Keratinocyte (primary cell): ENCODE results near the gene KRTAP1-5. TPM values are rescaled to one million over a fixed set of nuclear protein-coding genes. Genes with fewer than 3 reads are reported as not detected.
A peak's percentile ranks its signal among the peaks of the same experiment; 100 is the strongest.

Experiments used
- DNase-seq: peaks from one replicate; pipeline ENCODE4 v3.0.0-alpha.2; 2011; ENCODE audit warnings: low read depth, missing footprints, low spot score
- FAIRE-seq: peaks from 2 replicates; lab custom pipeline; 2011; peaks lifted over from hg19 to GRCh38; lab: Jason Lieb, UNC
- H2AFZ ChIP-seq: 2 replicates; pipeline ENCODE4 v1.6.0; 2012; ENCODE audit warnings: low read length, control low read depth, inconsistent platforms; ENCODE audit not compliant: control insufficient read depth
- H3K27ac ChIP-seq: 2 replicates; pipeline ENCODE4 v1.5.1; 2011; ENCODE audit warnings: low read length; ENCODE audit not compliant: control insufficient read depth, insufficient read depth
- H3K27me3 ChIP-seq: 3 replicates; pipeline ENCODE4 v1.6.0; 2011; ENCODE audit warnings: low read length; ENCODE audit not compliant: control insufficient read depth, insufficient read depth; ENCODE audit errors: extremely low read depth
- H3K36me3 ChIP-seq, 2 experiments: 2 replicates in 1 of 2; 3 replicates in 1 of 2; pipeline ENCODE4 v1.5.1; 2011; ENCODE audit warnings: low read length in 2 of 2, mild to moderate bottlenecking in 1 of 2; ENCODE audit not compliant: control insufficient read depth in 2 of 2, insufficient read depth in 2 of 2; ENCODE audit errors: extremely low read depth in 1 of 2
- H3K4me1 ChIP-seq: 3 replicates; pipeline ENCODE4 v1.5.1; 2011; ENCODE audit warnings: low read length; ENCODE audit not compliant: control insufficient read depth, insufficient read depth; ENCODE audit errors: extremely low read depth
- H3K4me2 ChIP-seq: 3 replicates; pipeline ENCODE4 v1.6.0; 2011; ENCODE audit warnings: low read depth, low read length; ENCODE audit not compliant: control insufficient read depth, insufficient read depth; ENCODE audit errors: extremely low read depth
- H3K4me3 ChIP-seq, 3 experiments: fragments of 200-600 bp in 1 of 3; sonication (generic) in 1 of 3; 2 replicates in 2 of 3; 3 replicates in 1 of 3; pipeline ENCODE4 v1.5.1; 2011 to 2016; ENCODE audit warnings: low read length in 3 of 3, mild to moderate bottlenecking in 3 of 3, control low read depth in 2 of 3, inconsistent platforms in 1 of 3, low read depth in 1 of 3, mixed read lengths in 1 of 3, mixed run types in 1 of 3, moderate library complexity in 1 of 3; ENCODE audit not compliant: control insufficient read depth in 2 of 3, insufficient read depth in 2 of 3; ENCODE audit errors: extremely low read depth in 1 of 3
- H3K79me2 ChIP-seq: 2 replicates; pipeline ENCODE4 v1.6.0; 2012; ENCODE audit warnings: low read length; ENCODE audit not compliant: control insufficient read depth, insufficient read depth
- H3K9ac ChIP-seq: 3 replicates; pipeline ENCODE4 v1.6.0; 2011; ENCODE audit warnings: low read length; ENCODE audit not compliant: control insufficient read depth, insufficient read depth; ENCODE audit errors: extremely low read depth
- H3K9me1 ChIP-seq: 3 replicates; pipeline ENCODE4 v1.6.0; 2011; ENCODE audit warnings: low read length; ENCODE audit not compliant: control insufficient read depth, insufficient read depth; ENCODE audit errors: extremely low read depth
- H3K9me3 ChIP-seq: 2 replicates; pipeline ENCODE4 v1.5.1; 2012; ENCODE audit warnings: low read depth, low read length; ENCODE audit not compliant: control insufficient read depth
- H4K20me1 ChIP-seq: 3 replicates; pipeline ENCODE4 v1.6.0; 2011; ENCODE audit warnings: low read length; ENCODE audit not compliant: control insufficient read depth, insufficient read depth; ENCODE audit errors: extremely low read depth
- CTCF ChIP-seq, 3 experiments: IDR thresholded peaks in 1 of 3; conservative IDR thresholded peaks in 1 of 3; optimal IDR thresholded peaks in 1 of 3; 2 replicates in 2 of 3; 3 replicates in 1 of 3; pipeline versions ENCODE3 to v1.5.1; 2011; ENCODE audit warnings: low read length in 3 of 3, mild to moderate bottlenecking in 3 of 3, moderate library complexity in 2 of 3, control low read depth in 1 of 3, inconsistent platforms in 1 of 3; ENCODE audit not compliant: insufficient read depth in 2 of 3; ENCODE audit errors: extremely low read depth in 1 of 3
- EZH2 ChIP-seq: IDR thresholded peaks from one replicate; pipeline ENCODE4 v1.6.1; 2012; ENCODE audit warnings: inconsistent platforms, mild to moderate bottlenecking, low read length, moderate library complexity
- dilution Hi-C: fragments of 300-500 bp; cut with MboI; formaldehyde crosslinking; loops from one replicate; pipeline ENCODE4 v1.7.0; 2020; ENCODE audit warnings: low sequenced_read_pairs; ENCODE audit not compliant: extremely low pct_ligation_motif_present
- polyA plus RNA-seq, 5 experiments: library from polyadenylated mRNA; depleted of rRNA in 3 of 5; stranded (reverse) in 3 of 5; stranded (forward) in 1 of 5; unstranded in 1 of 5; fragments of >200 nt; gene quantifications; 1 replicate in 1 of 5; 2 replicates in 3 of 5; 3 replicates in 1 of 5; pipeline versions ENCODE4 v1.2.1 to v1.2.3, GENCODE V29; 2011 to 2012; ENCODE audit warnings: missing spikeins in 2 of 5, low read depth in 1 of 5, low replicate concordance in 1 of 5
- small RNA-seq, 3 experiments: library from RNA; depleted of rRNA; stranded (forward); fragments of <200 nt; gene quantifications; one replicate each; pipeline ENCODE3, GENCODE V24; 2012; ENCODE audit warnings: low read depth in 3 of 3, low replicate concordance in 1 of 3; ENCODE audit not compliant: insufficient read length in 3 of 3

The KRTAP1-5 gene
- polyA plus RNA-seq, 1 donor (not counting 4 experiments of a cell fraction or from before 2014, with no cell fraction given), result 0.08 TPM

GRCh38 chr17:40980117-40980516 lies 46.9 kb downstream of the KRTAP1-5 start:
- no peak overlapping the region for H3K4me3 ChIP-seq
- FAIRE-seq (no peak), DNase-seq (no peak)
- no peak overlapping the region for H3K9ac ChIP-seq
- H3K9me1 ChIP-seq, result no peaks in the 10 kb centered on the region
- no peaks in the 10 kb centered on the region for H3K27me3 ChIP-seq
- no peak overlapping the region for H2AFZ ChIP-seq
- no peaks in the 10 kb centered on the region for H3K9me3 ChIP-seq
- no peaks in the 10 kb centered on the region for H3K36me3 ChIP-seq
- H3K79me2 ChIP-seq, result no peaks in the 10 kb centered on the region
- no peaks in the 10 kb centered on the region for H4K20me1 ChIP-seq
- dilution Hi-C loops, result no loop called here
- H3K4me1 ChIP-seq, result peaks cover 4% of the 10 kb centered on the region
- TF ChIP-seq CTCF (optimal IDR thresholded peaks at IDR 0.05 in 1 of 3, IDR thresholded peaks at IDR 0.05 in 1 of 3, conservative IDR thresholded peaks at IDR 0.05 in 1 of 3; ENCODE audit: extremely low read depth in 1 of 3, insufficient read depth in 2 of 3, low read length in 3 of 3), result no peak
- no peak for TF ChIP-seq EZH2
- H3K4me2 ChIP-seq, result no peak overlapping the region
- H3K27ac ChIP-seq, result no peak overlapping the region

GRCh38 chr17:40978575-40979151 lies 48.3 kb downstream of the KRTAP1-5 start:
- TF ChIP-seq CTCF (optimal IDR thresholded peaks at IDR 0.05 in 1 of 3, IDR thresholded peaks at IDR 0.05 in 1 of 3, conservative IDR thresholded peaks at IDR 0.05 in 1 of 3; ENCODE audit: extremely low read depth in 1 of 3, insufficient read depth in 2 of 3, low read length in 3 of 3), result no peak
- TF ChIP-seq EZH2, result no peak
- Histone ChIP-seq H4K20me1 (no peaks in the 10 kb centered on the region), H3K36me3 (no peaks in the 10 kb centered on the region), H3K4me2 (no peak overlapping the region), H3K27ac (no peak overlapping the region), H3K4me3 (no peak overlapping the region), H3K4me1 (peaks cover 4% of the 10 kb centered on the region), H3K9ac (no peak overlapping the region), H3K9me1 (no peaks in the 10 kb centered on the region), H3K79me2 (no peaks in the 10 kb centered on the region), H3K9me3 (no peaks in the 10 kb centered on the region), H3K27me3 (no peaks in the 10 kb centered on the region), H2AFZ (peak overlapping the region; percentile 51)
- dilution Hi-C loops, result no loop called here
- peak; percentile 67 for FAIRE-seq
- no peak for DNase-seq

Small RNA genes lying within 50 kb of the gene (small RNA-seq; reads per million reads assigned to genes)
- gene KRTAP3-4P, result 0 to 0.07 (median 0) reads per million in 3 experiments

Other genes with a start within 250 kb of the KRTAP1-5 start
- gene KRT27, start 244.7 kb downstream of the KRTAP1-5 start, polyA plus RNA-seq, result 0.05 TPM in 1 of 3 replicates, not detected in the others
- not detected in 3 replicates for gene KRT28, start 227.2 kb downstream of the KRTAP1-5 start, polyA plus RNA-seq
- gene KRT10, start 204.6 kb downstream of the KRTAP1-5 start, polyA plus RNA-seq, result 27.2 to 67.9 TPM (median 66.2 TPM) in 3 replicates
- gene KRT12, start 160.0 kb downstream of the KRTAP1-5 start, polyA plus RNA-seq, result not detected in 3 replicates
- gene KRT20, start 142.0 kb downstream of the KRTAP1-5 start, polyA plus RNA-seq, result not detected in 3 replicates
- gene KRT23, start 89.6 kb downstream of the KRTAP1-5 start, polyA plus RNA-seq, result 8.2 to 14.4 TPM (median 9.3 TPM) in 3 replicates
- gene KRT39, start 60.3 kb downstream of the KRTAP1-5 start, polyA plus RNA-seq, result 0.05 TPM in 1 of 3 replicates, not detected in the others
- 0.03 TPM in 2 of 3 replicates, not detected in the other for gene KRT40, start 42.9 kb downstream of the KRTAP1-5 start, polyA plus RNA-seq
- not detected in 3 replicates for gene KRTAP3-3, start 33.0 kb downstream of the KRTAP1-5 start, polyA plus RNA-seq
- not detected in 3 replicates for gene KRTAP3-2, start 27.3 kb downstream of the KRTAP1-5 start, polyA plus RNA-seq
- not detected in 3 replicates for gene KRTAP3-1, start 18.1 kb downstream of the KRTAP1-5 start, polyA plus RNA-seq
- not detected in 3 replicates for gene KRTAP1-4, start 3.0 kb upstream of the KRTAP1-5 start, polyA plus RNA-seq
- not detected in 3 replicates for gene KRTAP1-3, start 7.7 kb upstream of the KRTAP1-5 start, polyA plus RNA-seq
- 0.07 to 0.13 TPM in 2 of 3 replicates, not detected in the other for gene KRTAP1-1, start 14.2 kb upstream of the KRTAP1-5 start, polyA plus RNA-seq
- gene KRTAP2-1, start 20.1 kb upstream of the KRTAP1-5 start, polyA plus RNA-seq, result not detected in 3 replicates
- gene KRTAP2-2, start 28.0 kb upstream of the KRTAP1-5 start, polyA plus RNA-seq, result not detected in 3 replicates
- 8.4 to 21.3 TPM (median 9.0 TPM) in 3 replicates for gene KRTAP2-3, start 32.9 kb upstream of the KRTAP1-5 start, polyA plus RNA-seq
- 0.12 TPM in 1 of 3 replicates, not detected in the others for gene KRTAP2-4, start 38.7 kb upstream of the KRTAP1-5 start, polyA plus RNA-seq
- not detected in 3 replicates for gene KRTAP4-7, start 56.9 kb upstream of the KRTAP1-5 start, polyA plus RNA-seq
- not detected in 3 replicates for gene KRTAP4-8, start 70.9 kb upstream of the KRTAP1-5 start, polyA plus RNA-seq
- not detected in 3 replicates for gene KRTAP4-16, start 75.0 kb upstream of the KRTAP1-5 start, polyA plus RNA-seq
- gene KRTAP4-9, start 78.2 kb upstream of the KRTAP1-5 start, polyA plus RNA-seq, result not detected in 3 replicates
- gene KRTAP4-11, start 91.2 kb upstream of the KRTAP1-5 start, polyA plus RNA-seq, result not detected in 3 replicates
- gene KRTAP4-12, start 97.0 kb upstream of the KRTAP1-5 start, polyA plus RNA-seq, result not detected in 3 replicates
- not detected in 3 replicates for gene KRTAP4-6, start 113.3 kb upstream of the KRTAP1-5 start, polyA plus RNA-seq
- gene KRTAP4-5, start 122.6 kb upstream of the KRTAP1-5 start, polyA plus RNA-seq, result not detected in 3 replicates
- gene KRTAP4-4, start 133.5 kb upstream of the KRTAP1-5 start, polyA plus RNA-seq, result not detected in 3 replicates
- gene KRTAP4-3, start 141.0 kb upstream of the KRTAP1-5 start, polyA plus RNA-seq, result not detected in 3 replicates
- gene KRTAP4-2, start 151.0 kb upstream of the KRTAP1-5 start, polyA plus RNA-seq, result not detected in 3 replicates
- gene KRTAP4-1, start 157.7 kb upstream of the KRTAP1-5 start, polyA plus RNA-seq, result not detected in 3 replicates
- gene KRTAP9-1, start 162.7 kb upstream of the KRTAP1-5 start, polyA plus RNA-seq, result not detected in 3 replicates
- not detected in 3 replicates for gene KRTAP9-2, start 199.4 kb upstream of the KRTAP1-5 start, polyA plus RNA-seq
- gene KRTAP9-3, start 205.2 kb upstream of the KRTAP1-5 start, polyA plus RNA-seq, result not detected in 3 replicates
- not detected in 3 replicates for gene KRTAP9-8, start 210.8 kb upstream of the KRTAP1-5 start, polyA plus RNA-seq
- gene KRTAP9-4, start 222.5 kb upstream of the KRTAP1-5 start, polyA plus RNA-seq, result not detected in 3 replicates
- not detected in 3 replicates for gene KRTAP9-9, start 228.2 kb upstream of the KRTAP1-5 start, polyA plus RNA-seq
- not detected in 3 replicates for gene KRTAP9-6, start 238.2 kb upstream of the KRTAP1-5 start, polyA plus RNA-seq
- not detected in 3 replicates for gene KRTAP9-7, start 248.5 kb upstream of the KRTAP1-5 start, polyA plus RNA-seq